Panc1 (cell line): ENCODE results near the gene SOX4. TPM values are rescaled to one million over a fixed set of nuclear protein-coding genes. Genes with fewer than 3 reads are reported as not detected.

Source experiments
- ATAC-seq: fragments of 200-7000 bp; cut with Tn5 transposase; 2 replicates; pipeline ENCODE4 v1.9.1; 2020; ENCODE audit warnings: mild to moderate bottlenecking, moderate library complexity
- BruUV-seq: library from RNA; stranded (reverse); fragments of 400-500 nt; replicated peaks from 2 replicates; lab custom pipeline; 2021; lab: Mats Ljungman, UMichigan
- CTCF ChIA-PET: fragments of 300-600 bp; sonication (Branson Sonifier 250); formaldehyde crosslinking; loops from one replicate; lab custom pipeline; 2022; ENCODE audit warnings: antibody characterized with exemption; lab: Charles Lee
- POLR2A ChIA-PET: fragments of 300-600 bp; sonication (Branson Sonifier 250); formaldehyde crosslinking; loops from one replicate; lab custom pipeline; 2022; ENCODE audit warnings: antibody characterized with exemption; lab: Charles Lee
- DNase-seq: peaks from one replicate; pipeline ENCODE4 v3.0.0-alpha.2; 2010; ENCODE audit warnings: low read depth, low spot score
- H3K27ac ChIP-seq: 2 replicates; pipeline ENCODE4 v1.5.1; 2011; ENCODE audit warnings: mild to moderate bottlenecking, low read length, inconsistent platforms
- H3K27me3 ChIP-seq: fragments of 200-500 bp; sonication (Bioruptor generic); 2 replicates; pipeline ENCODE4 v1.6.0; 2014; ENCODE audit warnings: low read length, inconsistent platforms; ENCODE audit not compliant: control insufficient read depth, insufficient read depth
- H3K36me3 ChIP-seq: fragments of 200-500 bp; sonication (Bioruptor generic); 2 replicates; pipeline ENCODE4 v1.5.1; 2014; ENCODE audit warnings: inconsistent platforms, mild to moderate bottlenecking, low read length, moderate library complexity; ENCODE audit not compliant: control insufficient read depth, insufficient read depth
- H3K4me1 ChIP-seq: 2 replicates; pipeline ENCODE4 v1.5.1; 2011; ENCODE audit warnings: inconsistent platforms, mild to moderate bottlenecking, low read length, moderate library complexity; ENCODE audit not compliant: control insufficient read depth, insufficient read depth
- H3K4me3 ChIP-seq, 2 experiments: 2 replicates each; pipeline ENCODE4 v1.5.1; 2011 to 2012; ENCODE audit warnings: low read depth in 2 of 2, low read length in 2 of 2, mild to moderate bottlenecking in 2 of 2, inconsistent platforms in 1 of 2, moderate library complexity in 1 of 2
- H3K9me3 ChIP-seq: fragments of 200-500 bp; sonication (Bioruptor generic); 2 replicates; pipeline ENCODE4 v1.5.1; 2014; ENCODE audit warnings: low read depth, mild to moderate bottlenecking, inconsistent platforms, low read length, moderate library complexity; ENCODE audit not compliant: control insufficient read depth, insufficient read depth
- POLR2AphosphoS5 ChIP-seq: IDR thresholded peaks from 2 replicates; pipeline ENCODE4 v1.6.1; 2012; ENCODE audit warnings: mild to moderate bottlenecking, low read depth, low read length, moderate library complexity
- SIN3A ChIP-seq: IDR thresholded peaks from 2 replicates; pipeline ENCODE4 v1.6.1; 2012; ENCODE audit warnings: low read depth, mild to moderate bottlenecking, low read length, moderate library complexity, borderline replicate concordance; ENCODE audit not compliant: insufficient read depth
- TCF7L2 ChIP-seq: IDR thresholded peaks from 2 replicates; pipeline ENCODE4 v1.6.1; 2011; ENCODE audit warnings: mild to moderate bottlenecking, low read depth, low read length, inconsistent platforms
- in situ Hi-C: cut with HindIII; loops from 2 replicates; pipeline ENCODE4 v1.10.0; 2016; ENCODE audit warnings: low sequenced_read_pairs, low pct_unique_long_range_greater_than_20kb
- intact Hi-C: fragments of 100-400 bp; cut with micrococcal nuclease; formaldehyde crosslinking; loops from one replicate; pipeline ENCODE4 v1.10.0; 2022; ENCODE audit not compliant: unreplicated experiment
- total RNA-seq: library from RNA; stranded (reverse); gene quantifications from one replicate; pipeline ENCODE4 v1.2.1, GENCODE V29; 2021; ENCODE audit not compliant: unreplicated experiment
- TF ChIP-seq, protein P1 (sequence below): fragments of 450-650 bp; IDR thresholded peaks from 2 replicates; pipeline ENCODE4 v1.5.1; 2017; ENCODE audit warnings: mild to moderate bottlenecking
- TF ChIP-seq, protein P2 (sequence below), 2 experiments: IDR thresholded peaks; 2 replicates each; pipeline ENCODE4 v1.6.1; 2011 to 2012; ENCODE audit warnings: low read depth in 2 of 2, control low read depth in 1 of 2, low read length in 1 of 2, mild to moderate bottlenecking in 1 of 2, moderate library complexity in 1 of 2; ENCODE audit not compliant: insufficient read depth in 1 of 2

The SOX4 gene
- total RNA-seq, 1 experiment from 2014 or later = 71.9 TPM

DNA sequence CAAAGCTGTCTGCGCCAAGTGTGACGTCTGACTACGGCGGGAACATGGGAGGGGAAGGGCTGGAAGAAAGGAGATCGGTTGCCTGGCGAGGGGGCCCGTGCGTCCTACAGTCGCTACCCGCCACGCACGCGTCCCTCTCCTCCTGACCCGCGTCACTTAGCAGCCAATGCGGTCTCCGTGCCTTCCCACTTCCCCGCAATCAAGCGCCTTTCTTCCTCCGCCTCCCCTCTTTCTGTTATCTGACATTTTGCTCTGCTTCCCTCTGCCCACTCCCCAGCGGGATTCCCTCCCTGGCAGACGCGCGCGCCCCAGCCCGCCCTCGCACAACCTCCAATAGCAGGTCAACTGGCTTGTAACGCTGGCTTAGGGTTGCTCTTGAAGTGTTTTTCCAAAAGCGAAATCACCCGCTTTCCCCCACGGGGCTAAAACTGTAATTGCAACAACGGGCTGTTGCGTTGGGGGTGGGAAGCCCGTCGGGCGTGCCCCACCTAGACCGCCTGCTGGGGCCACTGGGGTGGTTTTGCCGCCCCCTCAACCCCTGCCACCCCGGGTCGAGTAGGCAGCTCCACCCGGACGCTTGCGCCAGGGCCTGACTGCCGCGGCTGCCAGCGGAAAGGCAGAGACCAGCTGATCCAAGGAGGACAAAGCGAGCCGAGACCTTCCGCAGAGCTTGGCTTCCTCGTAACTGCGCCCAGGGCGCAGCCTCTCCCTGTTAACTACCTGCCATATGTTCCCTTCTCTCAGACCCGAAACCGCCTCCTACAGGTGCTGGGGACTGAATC is 6.2 kb upstream of the SOX4 start:
- H3K4me1 ChIP-seq = peaks cover 14% of the 10 kb centered on the region
- peak overlapping the region; percentile 92 for H3K27ac ChIP-seq
- intact Hi-C loops (loop anchor here (5.0 kb wide), 1 partner anchor 710 kb away; no protein-coding TSS in a partner anchor), in situ Hi-C loops (no loop called here)
- H3K27me3 ChIP-seq = no peaks in the 10 kb centered on the region
- ChIA-PET CTCF (interaction anchor here (0.6 to 1.4 kb wide), 4 partner anchors 9 to 1363 kb away, joined by 3 to 12 read pairs (median 5); no protein-coding TSS in a partner anchor), POLR2A (no interaction called here)
- peak; percentile 69 for ATAC-seq
- TF ChIP-seq POLR2AphosphoS5 (peak; percentile 59; the same call in 1 of the 2 replicates), SIN3A (0 out of 2 replicates have a peak, but pooled peaks have one; percentile 21), TCF7L2 (peak; percentile 30; the same call in 1 of the 2 replicates)
- TF ChIP-seq, protein P1, sequence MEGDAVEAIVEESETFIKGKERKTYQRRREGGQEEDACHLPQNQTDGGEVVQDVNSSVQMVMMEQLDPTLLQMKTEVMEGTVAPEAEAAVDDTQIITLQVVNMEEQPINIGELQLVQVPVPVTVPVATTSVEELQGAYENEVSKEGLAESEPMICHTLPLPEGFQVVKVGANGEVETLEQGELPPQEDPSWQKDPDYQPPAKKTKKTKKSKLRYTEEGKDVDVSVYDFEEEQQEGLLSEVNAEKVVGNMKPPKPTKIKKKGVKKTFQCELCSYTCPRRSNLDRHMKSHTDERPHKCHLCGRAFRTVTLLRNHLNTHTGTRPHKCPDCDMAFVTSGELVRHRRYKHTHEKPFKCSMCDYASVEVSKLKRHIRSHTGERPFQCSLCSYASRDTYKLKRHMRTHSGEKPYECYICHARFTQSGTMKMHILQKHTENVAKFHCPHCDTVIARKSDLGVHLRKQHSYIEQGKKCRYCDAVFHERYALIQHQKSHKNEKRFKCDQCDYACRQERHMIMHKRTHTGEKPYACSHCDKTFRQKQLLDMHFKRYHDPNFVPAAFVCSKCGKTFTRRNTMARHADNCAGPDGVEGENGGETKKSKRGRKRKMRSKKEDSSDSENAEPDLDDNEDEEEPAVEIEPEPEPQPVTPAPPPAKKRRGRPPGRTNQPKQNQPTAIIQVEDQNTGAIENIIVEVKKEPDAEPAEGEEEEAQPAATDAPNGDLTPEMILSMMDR = peak; percentile 29
- TF ChIP-seq, protein P2, sequence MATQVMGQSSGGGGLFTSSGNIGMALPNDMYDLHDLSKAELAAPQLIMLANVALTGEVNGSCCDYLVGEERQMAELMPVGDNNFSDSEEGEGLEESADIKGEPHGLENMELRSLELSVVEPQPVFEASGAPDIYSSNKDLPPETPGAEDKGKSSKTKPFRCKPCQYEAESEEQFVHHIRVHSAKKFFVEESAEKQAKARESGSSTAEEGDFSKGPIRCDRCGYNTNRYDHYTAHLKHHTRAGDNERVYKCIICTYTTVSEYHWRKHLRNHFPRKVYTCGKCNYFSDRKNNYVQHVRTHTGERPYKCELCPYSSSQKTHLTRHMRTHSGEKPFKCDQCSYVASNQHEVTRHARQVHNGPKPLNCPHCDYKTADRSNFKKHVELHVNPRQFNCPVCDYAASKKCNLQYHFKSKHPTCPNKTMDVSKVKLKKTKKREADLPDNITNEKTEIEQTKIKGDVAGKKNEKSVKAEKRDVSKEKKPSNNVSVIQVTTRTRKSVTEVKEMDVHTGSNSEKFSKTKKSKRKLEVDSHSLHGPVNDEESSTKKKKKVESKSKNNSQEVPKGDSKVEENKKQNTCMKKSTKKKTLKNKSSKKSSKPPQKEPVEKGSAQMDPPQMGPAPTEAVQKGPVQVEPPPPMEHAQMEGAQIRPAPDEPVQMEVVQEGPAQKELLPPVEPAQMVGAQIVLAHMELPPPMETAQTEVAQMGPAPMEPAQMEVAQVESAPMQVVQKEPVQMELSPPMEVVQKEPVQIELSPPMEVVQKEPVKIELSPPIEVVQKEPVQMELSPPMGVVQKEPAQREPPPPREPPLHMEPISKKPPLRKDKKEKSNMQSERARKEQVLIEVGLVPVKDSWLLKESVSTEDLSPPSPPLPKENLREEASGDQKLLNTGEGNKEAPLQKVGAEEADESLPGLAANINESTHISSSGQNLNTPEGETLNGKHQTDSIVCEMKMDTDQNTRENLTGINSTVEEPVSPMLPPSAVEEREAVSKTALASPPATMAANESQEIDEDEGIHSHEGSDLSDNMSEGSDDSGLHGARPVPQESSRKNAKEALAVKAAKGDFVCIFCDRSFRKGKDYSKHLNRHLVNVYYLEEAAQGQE (IDR thresholded peaks at IDR 0.05; ENCODE audit: insufficient read depth in 1 of 2, low read depth in 2 of 2, low read length in 1 of 2) = no peak
- H3K9me3 ChIP-seq = peaks cover 3% of the 10 kb centered on the region; the same call in 1 of the 2 replicates
- H3K4me3 ChIP-seq = peak overlapping the region; percentile 81 to 92
- no TSS peak for BruUV-seq
- no peaks in the 10 kb centered on the region for H3K36me3 ChIP-seq
- DNase-seq = no peak

DNA sequence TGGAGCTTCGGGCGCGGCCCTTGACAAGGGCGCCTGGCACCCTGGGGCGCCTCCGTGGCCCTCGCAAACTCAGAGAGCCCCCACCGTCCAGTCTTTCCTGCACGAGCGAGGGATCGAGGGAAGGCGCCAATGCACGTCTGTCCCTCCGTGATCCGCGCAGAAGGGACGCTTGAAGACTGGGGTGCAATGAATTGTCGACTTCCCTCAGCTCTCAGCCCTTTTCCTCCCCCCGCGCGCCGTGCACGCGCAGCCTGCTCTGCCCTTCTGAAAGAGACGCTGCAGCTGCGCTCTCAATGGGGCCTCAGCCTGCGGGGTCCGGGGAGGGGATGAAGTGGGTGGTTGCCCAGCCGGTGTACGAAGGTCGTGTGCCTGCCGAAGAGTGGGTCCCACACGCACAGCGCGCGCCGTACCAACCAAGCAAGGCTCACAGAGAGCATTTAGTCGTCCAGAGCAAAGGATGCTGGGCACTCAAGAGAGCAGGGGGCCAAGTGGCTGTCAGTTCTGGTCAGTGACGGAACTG is 5.5 kb upstream of the SOX4 start:
- BruUV-seq = no TSS peak

More for the DNA sequence above, 5.5 kb upstream of the SOX4 start:
- Histone ChIP-seq H3K27ac (peak overlapping the region; percentile 92), H3K36me3 (no peaks in the 10 kb centered on the region), H3K4me1 (peaks cover 20% of the 10 kb centered on the region), H3K27me3 (no peaks in the 10 kb centered on the region), H3K4me3 (peak overlapping the region; percentile 81 to 92), H3K9me3 (no peaks in the 10 kb centered on the region)
- ChIA-PET CTCF (interaction anchor here (0.6 to 1.4 kb wide), 13 partner anchors 10 to 1363 kb away, joined by 3 to 18 read pairs (median 6); no protein-coding TSS in a partner anchor), POLR2A (interaction anchor here (0.6 to 0.7 kb wide), 3 partner anchors 373 to 1062 kb away, joined by 3 to 27 read pairs (median 14); no protein-coding TSS in a partner anchor)
- in situ Hi-C loops (no loop called here), intact Hi-C loops (loop anchor here (2.0 to 5.0 kb wide), 2 partner anchors 711 to 1027 kb away; no protein-coding TSS in a partner anchor)
- ATAC-seq = peak; percentile 73
- TF ChIP-seq TCF7L2 = no peak
- TF ChIP-seq SIN3A = no peak
- TF ChIP-seq, protein P2 (IDR thresholded peaks at IDR 0.05; ENCODE audit: insufficient read depth in 1 of 2, low read depth in 2 of 2, low read length in 1 of 2) = no peak
- TF ChIP-seq, protein P1 = no peak
- DNase-seq = no peak
